ENCODE results near the gene CARD8.

Gene CARD8

DNA sequence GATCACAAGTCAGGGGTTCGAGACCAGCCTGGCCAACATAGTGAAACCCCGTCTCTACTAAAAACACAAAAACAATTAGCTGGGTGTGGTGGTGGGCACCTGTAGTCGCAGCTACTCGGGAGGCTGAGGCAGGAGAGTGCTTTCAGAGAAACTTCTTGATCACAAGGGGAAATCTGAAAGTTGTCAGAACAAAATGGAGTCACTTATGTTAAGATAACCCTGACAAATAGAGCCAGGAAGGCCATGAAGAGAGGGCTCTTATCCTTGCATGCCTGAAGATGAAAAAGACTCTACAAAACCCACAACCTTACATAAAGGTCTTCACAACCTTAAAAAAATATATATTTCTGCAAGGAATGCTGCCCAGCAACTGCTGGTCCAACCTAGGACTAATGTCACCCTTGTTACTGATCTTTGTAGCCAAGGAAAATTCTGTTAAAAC is 1.2 kb downstream of the CARD8 start:
- TF ChIP-seq SP1 (IDR thresholded peaks at IDR 0.05) = no peak
- TF ChIP-seq L3MBTL2 (conservative IDR thresholded peaks at IDR 0.05) = no peak
- no peak for TF ChIP-seq ARNT (IDR thresholded peaks at IDR 0.05)
- TF ChIP-seq BHLHE40 (IDR thresholded peaks at IDR 0.05; ENCODE audit: borderline replicate concordance) = no peak
- no peak for TF ChIP-seq CTBP1 (IDR thresholded peaks at IDR 0.05; ENCODE audit: borderline replicate concordance)
- no peak for TF ChIP-seq TARDBP (IDR thresholded peaks at IDR 0.05)
- no peak for TF ChIP-seq ELF4 (IDR thresholded peaks at IDR 0.05)
- TF ChIP-seq FOXK2 (IDR thresholded peaks at IDR 0.05) = no peak
- no peak for TF ChIP-seq NFRKB (IDR thresholded peaks at IDR 0.05)
- no peak for TF ChIP-seq PKNOX1 (IDR thresholded peaks at IDR 0.05)
- TF ChIP-seq ZNF384 (IDR thresholded peaks at IDR 0.05) = no peak
- TF ChIP-seq HDGF (IDR thresholded peaks at IDR 0.05; ENCODE audit: borderline replicate concordance) = no peak
- no peak for TF ChIP-seq FOXA1 (IDR thresholded peaks at IDR 0.05)
- no peak for TF ChIP-seq LEF1 (IDR thresholded peaks at IDR 0.05; ENCODE audit: borderline replicate concordance)
- no peak for TF ChIP-seq FOXM1 (IDR thresholded peaks at IDR 0.05; ENCODE audit: borderline replicate concordance)
- ChIA-PET CTCF (no interaction called here), POLR2A (interaction anchor here (1.5 to 2.9 kb wide), 3 partner anchors 39 to 145 kb away, joined by 6 to 22 read pairs (median 13); partner anchors contain the start of gene PLA2G4C)
- DNase-seq (ENCODE audit: extremely low spot score) = no peak

- ChIA-PET POLR2A (interaction anchor here (2.9 kb wide), 1 partner anchor 50 kb away, joined by 22 read pairs; no protein-coding TSS in a partner anchor), CTCF (no interaction called here)
Measured at GRCh38 chr19:48253999-48254398, 1.7 kb downstream of the CARD8 start.

DNA sequence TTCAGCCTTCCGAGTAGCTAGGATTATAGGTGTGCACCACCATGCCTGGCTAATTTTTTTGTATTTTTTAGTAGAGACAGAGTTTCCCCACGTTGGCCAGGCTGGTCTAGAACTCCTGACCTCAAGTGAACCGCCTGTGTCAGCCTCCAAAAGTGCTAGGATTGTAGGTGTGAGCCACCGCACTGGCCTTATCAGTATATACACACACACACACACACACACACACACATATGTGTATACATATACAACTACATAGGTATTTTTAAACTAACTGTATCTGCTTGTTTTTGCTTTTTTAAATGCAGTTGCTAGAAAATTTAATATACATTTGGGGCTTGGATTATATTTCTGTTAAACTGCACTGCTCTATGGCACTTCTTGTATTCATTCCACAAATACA is 3.1 kb downstream of the CARD8 start:
- DNase-seq (ENCODE audit: extremely low spot score) = no peak
- TF ChIP-seq HDGF (IDR thresholded peaks at IDR 0.05; ENCODE audit: borderline replicate concordance) = no peak
- TF ChIP-seq BHLHE40 (IDR thresholded peaks at IDR 0.05; ENCODE audit: borderline replicate concordance) = no peak
- no peak for TF ChIP-seq PKNOX1 (IDR thresholded peaks at IDR 0.05)
- TF ChIP-seq FOXA1 (IDR thresholded peaks at IDR 0.05) = no peak
- TF ChIP-seq NFRKB (IDR thresholded peaks at IDR 0.05) = no peak
- no peak for TF ChIP-seq L3MBTL2 (conservative IDR thresholded peaks at IDR 0.05)
- TF ChIP-seq CTBP1 (IDR thresholded peaks at IDR 0.05; ENCODE audit: borderline replicate concordance) = no peak
- no peak for TF ChIP-seq SUZ12 (IDR thresholded peaks at IDR 0.05)
- POLR2A ChIA-PET = no interaction called here
- CTCF ChIA-PET = no interaction called here

More at GRCh38 chr19:48253999-48254398, 1.7 kb downstream of the CARD8 start:
- no peak for TF ChIP-seq NFRKB (IDR thresholded peaks at IDR 0.05)
- no peak for TF ChIP-seq TARDBP (IDR thresholded peaks at IDR 0.05)
- TF ChIP-seq HDGF (IDR thresholded peaks at IDR 0.05; ENCODE audit: borderline replicate concordance) = no peak
- TF ChIP-seq FOXM1 (IDR thresholded peaks at IDR 0.05; ENCODE audit: borderline replicate concordance) = no peak
- TF ChIP-seq BHLHE40 (IDR thresholded peaks at IDR 0.05; ENCODE audit: borderline replicate concordance) = no peak
- TF ChIP-seq SUZ12 (IDR thresholded peaks at IDR 0.05) = no peak
- no peak for TF ChIP-seq LEF1 (IDR thresholded peaks at IDR 0.05; ENCODE audit: borderline replicate concordance)
- no peak for TF ChIP-seq L3MBTL2 (conservative IDR thresholded peaks at IDR 0.05)
- TF ChIP-seq ZNF384 (IDR thresholded peaks at IDR 0.05) = no peak
- no peak for TF ChIP-seq FOXK2 (IDR thresholded peaks at IDR 0.05)
- TF ChIP-seq ELF4 (IDR thresholded peaks at IDR 0.05) = no peak
- no peak for TF ChIP-seq CTBP1 (IDR thresholded peaks at IDR 0.05; ENCODE audit: borderline replicate concordance)
- TF ChIP-seq SP1 (IDR thresholded peaks at IDR 0.05) = no peak
- TF ChIP-seq PKNOX1 (IDR thresholded peaks at IDR 0.05) = no peak
- TF ChIP-seq FOXA1 (IDR thresholded peaks at IDR 0.05) = no peak
- no peak for TF ChIP-seq ARNT (IDR thresholded peaks at IDR 0.05)
- DNase-seq (ENCODE audit: extremely low spot score) = no peak

DNA sequence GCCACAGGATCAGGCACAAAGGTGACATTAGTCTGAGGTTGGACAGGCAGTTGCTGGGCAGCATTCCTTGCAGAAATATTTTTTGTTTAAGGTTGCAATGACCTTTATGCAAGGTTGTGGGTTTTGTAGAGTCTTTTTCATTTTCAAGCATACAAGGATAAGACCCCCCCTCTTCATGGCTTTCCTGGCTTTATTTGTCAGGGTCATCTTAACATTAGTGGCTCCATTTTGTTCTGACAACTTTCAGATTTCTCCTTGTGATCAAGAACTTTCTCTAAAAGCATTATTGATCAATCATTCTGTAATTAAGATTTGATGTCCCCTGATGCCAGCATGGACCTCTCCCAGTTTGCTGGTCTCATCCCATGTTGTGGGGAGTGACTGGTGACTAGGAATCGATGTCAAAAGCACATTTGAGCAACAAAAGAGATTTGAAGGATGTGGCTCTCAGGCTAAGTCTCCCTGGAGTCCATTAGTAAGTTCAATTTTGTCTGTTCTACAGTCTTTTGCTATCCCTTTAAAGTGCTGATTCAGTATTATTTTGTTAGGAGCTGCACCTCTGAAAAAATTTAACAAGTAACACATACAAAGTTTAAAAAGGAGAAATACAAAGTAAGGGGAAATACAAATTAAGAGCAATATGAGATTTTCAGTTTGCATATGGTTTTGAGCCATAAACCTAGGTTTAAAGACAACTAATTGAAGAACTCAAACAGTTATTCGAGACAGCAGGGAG is 5.3 kb downstream of the CARD8 start:
- ChIA-PET POLR2A (no interaction called here), CTCF (no interaction called here)
- DNase-seq (ENCODE audit: extremely low spot score) = no peak
- TF ChIP-seq SUZ12 (IDR thresholded peaks at IDR 0.05) (no peak), FOXM1 (IDR thresholded peaks at IDR 0.05; ENCODE audit: borderline replicate concordance) (no peak), FOXA1 (IDR thresholded peaks at IDR 0.05) (no peak), TARDBP (IDR thresholded peaks at IDR 0.05) (no peak)

DNA sequence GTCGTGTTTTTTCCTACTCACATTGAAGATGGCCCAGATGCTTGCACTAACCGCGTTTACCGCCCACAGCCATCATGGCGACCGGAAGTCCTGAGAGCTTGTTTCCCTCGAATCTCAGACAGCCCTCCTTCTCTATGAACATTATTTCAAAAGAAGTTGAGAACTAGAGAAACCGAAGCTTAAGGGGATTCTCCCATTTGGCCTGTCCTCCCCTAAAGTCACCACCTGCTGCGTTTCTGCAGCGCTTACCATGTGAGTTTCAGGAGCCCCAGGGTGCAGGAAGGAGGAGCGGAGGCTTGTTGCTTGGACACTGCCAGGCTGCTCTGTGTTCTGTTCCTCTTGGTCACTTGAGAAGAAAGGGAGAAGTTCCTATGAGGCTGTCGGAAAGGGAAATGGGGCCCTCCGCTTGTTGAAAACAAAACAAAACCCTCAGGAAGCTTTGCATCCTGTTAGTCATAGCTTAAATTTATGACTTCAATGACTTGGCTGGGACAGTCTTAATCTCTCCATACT is 6.2 kb downstream of the CARD8 start:
- DNase-seq (ENCODE audit: extremely low spot score) = no peak
- ChIA-PET POLR2A (interaction anchor here (0.6 kb wide), 1 partner anchor 45 kb away, joined by 3 read pairs; no protein-coding TSS in a partner anchor), CTCF (no interaction called here)
- no peak for TF ChIP-seq BHLHE40 (IDR thresholded peaks at IDR 0.05; ENCODE audit: borderline replicate concordance)
- no peak for TF ChIP-seq PKNOX1 (IDR thresholded peaks at IDR 0.05)
- no peak for TF ChIP-seq ZNF384 (IDR thresholded peaks at IDR 0.05)
- TF ChIP-seq SUZ12 (IDR thresholded peaks at IDR 0.05) = no peak
- TF ChIP-seq TARDBP (IDR thresholded peaks at IDR 0.05) = no peak
- no peak for TF ChIP-seq FOXA1 (IDR thresholded peaks at IDR 0.05)

Measured in HEK293T (cell line).